Neutrophil (primary cell): ENCODE measurements around the gene RPS6KL1.

Source experiments
- H3K27ac ChIP-seq: fragments of 200-600 bp; sonication (generic); 2 replicates; pipeline ENCODE4 v1.5.1; 2016; ENCODE audit warnings: mild to moderate bottlenecking, moderate library complexity
- H3K27me3 ChIP-seq: fragments of 200-600 bp; sonication (generic); 2 replicates; pipeline ENCODE4 v1.6.0; 2016; ENCODE audit warnings: mild to moderate bottlenecking
- H3K36me3 ChIP-seq: fragments of 200-600 bp; sonication (generic); 2 replicates; pipeline ENCODE4 v1.5.1; 2017
- H3K4me1 ChIP-seq, 2 experiments: fragments of 200-600 bp in 1 of 2; sonication (generic) in 1 of 2; 1 replicate in 1 of 2; 2 replicates in 1 of 2; pipeline versions ENCODE4 v1.5.1 to v1.6.1; 2013 to 2016; ENCODE audit warnings: low read depth in 1 of 2, low read length in 1 of 2, mild to moderate bottlenecking in 1 of 2, moderate library complexity in 1 of 2; ENCODE audit not compliant: control insufficient read depth in 1 of 2, insufficient read depth in 1 of 2
- H3K4me3 ChIP-seq, 2 experiments: fragments of 200-600 bp in 1 of 2; sonication (generic) in 1 of 2; 1 replicate in 1 of 2; 2 replicates in 1 of 2; pipeline ENCODE4 v1.5.1; 2013 to 2016; ENCODE audit warnings: low read depth in 1 of 2, low read length in 1 of 2, mild to moderate bottlenecking in 1 of 2, moderate library complexity in 1 of 2
- H3K9me3 ChIP-seq: fragments of 200-600 bp; sonication (generic); 2 replicates; pipeline ENCODE4 v1.5.1; 2016
- CTCF ChIP-seq: fragments of 200-600 bp; sonication (generic); IDR thresholded peaks from 2 replicates; pipeline ENCODE4 v1.5.1; 2016; ENCODE audit warnings: antibody characterized with exemption

The RPS6KL1 gene

GRCh38 chr14:74912111-74912510 is 10.9 kb downstream of the RPS6KL1 start:
- H3K4me1 ChIP-seq = no peaks in the 10 kb centered on the region
- H3K4me3 ChIP-seq = no peak overlapping the region
- no peak overlapping the region for H3K27ac ChIP-seq
- no peaks in the 10 kb centered on the region for H3K9me3 ChIP-seq
- H3K36me3 ChIP-seq = no peaks in the 10 kb centered on the region
- TF ChIP-seq CTCF = no peak
- H3K27me3 ChIP-seq = no peaks in the 10 kb centered on the region

- peaks cover 2% of the 10 kb centered on the region for H3K36me3 ChIP-seq
- H3K27ac ChIP-seq = no peak overlapping the region
- TF ChIP-seq CTCF = no peak
- no peaks in the 10 kb centered on the region for H3K9me3 ChIP-seq
- H3K4me3 ChIP-seq = no peak overlapping the region
- no peaks in the 10 kb centered on the region for H3K27me3 ChIP-seq
- H3K4me1 ChIP-seq = no peaks in the 10 kb centered on the region
These were observed 11.4 kb downstream of the RPS6KL1 start for GRCh38 chr14:74911704-74912103.

GRCh38 chr14:74911221-74911620 is 11.8 kb downstream of the RPS6KL1 start:
- Histone ChIP-seq H3K4me3 (no peak overlapping the region), H3K9me3 (no peaks in the 10 kb centered on the region), H3K27me3 (no peaks in the 10 kb centered on the region), H3K27ac (no peak overlapping the region), H3K36me3 (peaks cover 6% of the 10 kb centered on the region), H3K4me1 (no peaks in the 10 kb centered on the region)
- no peak for TF ChIP-seq CTCF

- Histone ChIP-seq H3K4me1 (no peaks in the 10 kb centered on the region), H3K36me3 (peaks cover 13% of the 10 kb centered on the region), H3K9me3 (no peaks in the 10 kb centered on the region), H3K27me3 (no peaks in the 10 kb centered on the region), H3K4me3 (no peak overlapping the region), H3K27ac (no peak overlapping the region)
- no peak for TF ChIP-seq CTCF
These were observed 12.5 kb downstream of the RPS6KL1 start for GRCh38 chr14:74910556-74910955.

GRCh38 chr14:74909911-74910310 is 13.1 kb downstream of the RPS6KL1 start:
- Histone ChIP-seq H3K27me3 (no peaks in the 10 kb centered on the region), H3K36me3 (peaks cover 19% of the 10 kb centered on the region), H3K9me3 (no peaks in the 10 kb centered on the region), H3K4me1 (no peaks in the 10 kb centered on the region), H3K27ac (no peak overlapping the region), H3K4me3 (no peak overlapping the region)
- TF ChIP-seq CTCF = no peak

GRCh38 chr14:74909501-74909900 is 13.6 kb downstream of the RPS6KL1 start:
- no peak for TF ChIP-seq CTCF
- Histone ChIP-seq H3K4me1 (no peaks in the 10 kb centered on the region), H3K9me3 (no peaks in the 10 kb centered on the region), H3K27me3 (no peaks in the 10 kb centered on the region), H3K4me3 (no peak overlapping the region), H3K36me3 (peaks cover 24% of the 10 kb centered on the region), H3K27ac (no peak overlapping the region)
